ENCODE results near the gene KIF4B.
"Not testable (repeated sequence)": the region's sequence is repeated elsewhere in the genome, so short reads cannot be mapped to it uniquely, and the experiment has no call there.

GRCh38 chr5:154978294-154978693 is 35.3 kb upstream of the KIF4B start:
- not testable (repeated sequence) for TF ChIP-seq POLR2A, CTCF (IDR thresholded peaks at IDR 0.05)

All from adrenal gland (tissue), 5 donors.